ENCODE data around the gene ZYX. TPM values are rescaled to one million over a fixed set of nuclear protein-coding genes. Genes with fewer than 3 reads are reported as not detected.
A peak's percentile ranks its signal among the peaks of the same experiment; 100 is the strongest.

Gene ZYX
- total RNA-seq, 1 donor from 2014 or later = 231 TPM

GRCh38 chr7:143380260-143380645, 892 bp upstream of the ZYX start:
- Histone ChIP-seq H3K27ac (peak overlapping the region; percentile 99), H3K4me3 (peak overlapping the region; percentile 93), H3K4me1 (peaks cover 71% of the 10 kb centered on the region), H3K36me3 (peaks cover 25% of the 10 kb centered on the region), H3K27me3 (ENCODE audit: low read depth) (no peaks in the 10 kb centered on the region), H3K9me3 (no peaks in the 10 kb centered on the region)
- peak; percentile 85 to 86 for ATAC-seq
- DNase-seq = peak; percentile 92
- peak; percentile 91 for TF ChIP-seq CTCF (IDR thresholded peaks at IDR 0.05)
- intact Hi-C loops (cut with DNase I) = no loop called here

DNA sequence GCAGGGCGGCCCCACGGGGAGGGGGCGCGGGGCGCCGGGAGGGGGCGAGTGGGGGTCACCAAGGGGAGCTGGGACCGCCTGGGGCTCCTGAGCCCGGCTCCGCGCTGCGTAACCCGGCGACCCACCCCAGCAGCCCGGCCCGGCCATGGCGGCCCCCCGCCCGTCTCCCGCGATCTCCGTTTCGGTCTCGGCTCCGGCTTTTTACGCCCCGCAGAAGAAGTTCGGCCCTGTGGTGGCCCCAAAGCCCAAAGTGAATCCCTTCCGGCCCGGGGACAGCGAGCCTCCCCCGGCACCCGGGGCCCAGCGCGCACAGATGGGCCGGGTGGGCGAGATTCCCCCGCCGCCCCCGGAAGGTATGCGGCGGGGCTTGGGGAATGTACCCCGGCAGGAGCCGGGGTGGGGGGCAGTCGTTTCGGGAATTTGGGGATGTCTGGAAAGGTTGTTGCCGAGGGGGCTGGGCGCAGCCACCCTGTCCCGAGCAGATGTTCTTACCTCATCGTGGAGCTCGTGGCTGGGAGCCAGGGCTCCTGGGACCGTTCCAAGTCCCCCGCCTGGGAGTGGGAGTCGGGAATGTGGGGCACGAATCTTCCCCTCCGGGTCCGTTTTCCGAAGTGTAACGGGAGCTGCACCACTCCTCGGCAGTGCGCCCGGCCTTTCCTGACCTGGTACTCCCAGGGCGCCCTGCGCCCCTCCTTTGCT, 431 bp downstream of the ZYX start:
- H3K4me1 ChIP-seq = peaks cover 71% of the 10 kb centered on the region
- ATAC-seq = no peak
- no peaks in the 10 kb centered on the region for H3K27me3 ChIP-seq (ENCODE audit: low read depth)
- H3K4me3 ChIP-seq = peak overlapping the region; percentile 93
- DNase-seq = peak; percentile 73
- H3K27ac ChIP-seq = peak overlapping the region; percentile 99
- TF ChIP-seq CTCF (IDR thresholded peaks at IDR 0.05) = no peak
- peaks cover 25% of the 10 kb centered on the region for H3K36me3 ChIP-seq
- no peaks in the 10 kb centered on the region for H3K9me3 ChIP-seq
- intact Hi-C loops (cut with DNase I) = no loop called here

GRCh38 chr7:143382126-143382790, 1.1 kb downstream of the ZYX start:
- intact Hi-C loops (cut with DNase I) = no loop called here
- DNase-seq (no peak), ATAC-seq (no peak)
- Histone ChIP-seq H3K4me3 (peak overlapping the region; percentile 93), H3K36me3 (peaks cover 28% of the 10 kb centered on the region), H3K27me3 (ENCODE audit: low read depth) (no peaks in the 10 kb centered on the region), H3K27ac (peak overlapping the region; percentile 99), H3K4me1 (peaks cover 78% of the 10 kb centered on the region), H3K9me3 (no peaks in the 10 kb centered on the region)
- TF ChIP-seq CTCF (IDR thresholded peaks at IDR 0.05) = no peak

DNA sequence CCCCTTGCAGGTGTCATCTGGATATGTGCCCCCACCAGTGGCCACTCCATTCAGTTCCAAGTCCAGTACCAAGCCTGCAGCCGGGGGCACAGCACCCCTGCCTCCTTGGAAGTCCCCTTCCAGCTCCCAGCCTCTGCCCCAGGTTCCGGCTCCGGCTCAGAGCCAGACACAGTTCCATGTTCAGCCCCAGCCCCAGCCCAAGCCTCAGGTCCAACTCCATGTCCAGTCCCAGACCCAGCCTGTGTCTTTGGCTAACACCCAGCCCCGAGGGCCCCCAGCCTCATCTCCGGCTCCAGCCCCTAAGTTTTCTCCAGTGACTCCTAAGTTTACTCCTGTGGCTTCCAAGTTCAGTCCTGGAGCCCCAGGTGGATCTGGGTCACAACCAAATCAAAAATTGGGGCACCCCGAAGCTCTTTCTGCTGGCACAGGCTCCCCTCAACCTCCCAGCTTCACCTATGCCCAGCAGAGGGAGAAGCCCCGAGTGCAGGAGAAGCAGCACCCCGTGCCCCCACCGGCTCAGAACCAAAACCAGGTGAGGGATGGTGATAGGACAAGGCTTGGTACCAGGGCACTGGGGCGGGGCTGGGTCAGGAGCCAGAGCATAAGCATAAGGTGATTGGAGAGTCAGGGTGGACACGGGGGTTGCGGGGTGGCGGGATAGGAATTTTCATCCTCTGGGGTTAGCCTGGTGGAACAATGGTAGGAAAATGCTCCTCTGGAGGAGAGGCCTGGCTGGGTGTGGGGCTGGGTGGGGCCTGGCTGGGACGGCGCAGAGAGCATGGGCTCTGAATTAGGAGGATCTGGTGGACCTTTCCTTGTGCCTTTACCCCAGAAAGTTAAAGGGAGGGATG, 1.9 kb downstream of the ZYX start:
- peak overlapping the region; percentile 99 for H3K27ac ChIP-seq
- no peak for DNase-seq
- H3K4me1 ChIP-seq = peaks cover 83% of the 10 kb centered on the region
- no peak for ATAC-seq
- H3K27me3 ChIP-seq (ENCODE audit: low read depth) = no peaks in the 10 kb centered on the region
- H3K36me3 ChIP-seq = peaks cover 35% of the 10 kb centered on the region
- intact Hi-C loops (cut with DNase I) = no loop called here
- no peaks in the 10 kb centered on the region for H3K9me3 ChIP-seq
- TF ChIP-seq CTCF (IDR thresholded peaks at IDR 0.05) = no peak
- peak overlapping the region; percentile 93 for H3K4me3 ChIP-seq

DNA sequence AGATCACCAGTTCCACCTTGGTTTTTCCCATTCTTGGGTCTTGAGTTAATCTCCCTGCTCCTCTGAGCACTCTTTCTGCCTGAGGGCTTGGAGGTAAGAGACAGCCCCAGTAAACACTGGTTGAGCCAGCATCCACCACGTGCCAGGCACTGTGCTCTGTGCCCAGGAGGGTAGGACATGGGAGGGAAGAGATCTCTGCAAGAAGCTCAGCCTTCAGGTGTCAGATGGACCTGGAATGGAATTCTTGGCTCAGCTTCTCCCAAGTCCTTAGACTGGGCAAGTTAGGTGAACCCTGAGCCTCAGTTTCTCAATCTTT, 2.5 kb downstream of the ZYX start:
- intact Hi-C loops (cut with DNase I) = no loop called here

More for the DNA sequence above, 2.5 kb downstream of the ZYX start:
- peak overlapping the region; percentile 65 for H3K27ac ChIP-seq
- TF ChIP-seq CTCF (IDR thresholded peaks at IDR 0.05) = no peak
- peaks cover 41% of the 10 kb centered on the region for H3K36me3 ChIP-seq
- H3K4me1 ChIP-seq = peaks cover 77% of the 10 kb centered on the region
- H3K27me3 ChIP-seq (ENCODE audit: low read depth) = no peaks in the 10 kb centered on the region
- DNase-seq = no peak
- no peaks in the 10 kb centered on the region for H3K9me3 ChIP-seq
- no peak for ATAC-seq
- H3K4me3 ChIP-seq = peak overlapping the region; percentile 93
